ENCODE measurements around the gene PPP3R1. TPM values are rescaled to one million over a fixed set of nuclear protein-coding genes. Genes with fewer than 3 reads are reported as not detected.
A peak's percentile ranks its signal among the peaks of the same experiment; 100 is the strongest.

The PPP3R1 gene
- 1.7 TPM for polyA plus RNA-seq

GRCh38 chr2:68252400-68253218 is at the start of gene PPP3R1:
TSS of gene PPP3R1 (minus strand) at chr2:68252532. CDS start at chr2:68252127, 405 bp downstream.
- Mint-ChIP-seq H3K9me3 (no peaks in the 10 kb centered on the region), H3K27me3 (no peaks in the 10 kb centered on the region), H3K27ac (peak within 1 kb of the TSS; percentile 97 to 99 (median 98)), H3K4me1 (peaks cover 18 to 25% (median 20%) of the 10 kb centered on the region in 3 donors), H3K36me3 (peaks cover 2% of the 10 kb centered on the region), H3K4me3 (peak within 1 kb of the TSS; percentile 97 to 99 (median 98))

- Mint-ChIP-seq H3K36me3 (no peaks in the 10 kb centered on the region), H3K9me3 (no peaks in the 10 kb centered on the region), H3K4me1 (peaks cover 12 to 13% (median 12%) of the 10 kb centered on the region in 3 donors), H3K27me3 (no peaks in the 10 kb centered on the region), H3K4me3 (no peak overlapping the region), H3K27ac (no peak overlapping the region)
Measured at GRCh38 chr2:68295516-68295915, 43.2 kb upstream of the PPP3R1 start.

GRCh38 chr2:68294913-68295312 is 42.6 kb upstream of the PPP3R1 start:
- Mint-ChIP-seq H3K36me3 (no peaks in the 10 kb centered on the region), H3K27me3 (no peaks in the 10 kb centered on the region), H3K4me3 (no peak overlapping the region), H3K9me3 (no peaks in the 10 kb centered on the region), H3K27ac (no peak overlapping the region), H3K4me1 (peaks cover 12 to 13% (median 12%) of the 10 kb centered on the region in 3 donors)

- H3K27me3 Mint-ChIP-seq = no peaks in the 10 kb centered on the region
- no peaks in the 10 kb centered on the region for H3K36me3 Mint-ChIP-seq
- peak overlapping the region in 1 of 3 donors; percentile 39 for H3K27ac Mint-ChIP-seq
- H3K4me3 Mint-ChIP-seq = no peak overlapping the region
- peaks cover 12 to 13% (median 12%) of the 10 kb centered on the region in 3 donors for H3K4me1 Mint-ChIP-seq
- H3K9me3 Mint-ChIP-seq = no peaks in the 10 kb centered on the region
Measured at GRCh38 chr2:68294187-68294586, 41.9 kb upstream of the PPP3R1 start.

- no peak overlapping the region for H3K4me3 Mint-ChIP-seq
- H3K27me3 Mint-ChIP-seq = no peaks in the 10 kb centered on the region
- no peak overlapping the region for H3K27ac Mint-ChIP-seq
- H3K36me3 Mint-ChIP-seq = no peaks in the 10 kb centered on the region
- H3K4me1 Mint-ChIP-seq = peaks cover 12 to 13% (median 12%) of the 10 kb centered on the region in 3 donors
- no peaks in the 10 kb centered on the region for H3K9me3 Mint-ChIP-seq
Measured at GRCh38 chr2:68293755-68294154, 41.4 kb upstream of the PPP3R1 start.

- H3K4me1 Mint-ChIP-seq = peaks cover 12 to 15% (median 13%) of the 10 kb centered on the region in 3 donors
- no peak overlapping the region for H3K4me3 Mint-ChIP-seq
- no peaks in the 10 kb centered on the region for H3K9me3 Mint-ChIP-seq
- H3K27ac Mint-ChIP-seq = no peak overlapping the region
- no peaks in the 10 kb centered on the region for H3K27me3 Mint-ChIP-seq
- H3K36me3 Mint-ChIP-seq = no peaks in the 10 kb centered on the region
Measured at GRCh38 chr2:68293024-68293423, 40.7 kb upstream of the PPP3R1 start.

GRCh38 chr2:68292108-68292710 is 39.9 kb upstream of the PPP3R1 start:
- no peaks in the 10 kb centered on the region for H3K9me3 Mint-ChIP-seq
- no peak overlapping the region for H3K27ac Mint-ChIP-seq
- H3K27me3 Mint-ChIP-seq = no peaks in the 10 kb centered on the region
- H3K4me3 Mint-ChIP-seq = no peak overlapping the region
- no peaks in the 10 kb centered on the region for H3K36me3 Mint-ChIP-seq
- H3K4me1 Mint-ChIP-seq = peaks cover 12 to 15% (median 15%) of the 10 kb centered on the region in 3 donors

GRCh38 chr2:68291314-68291713 is 39.0 kb upstream of the PPP3R1 start:
- H3K4me3 Mint-ChIP-seq = no peak overlapping the region
- H3K27me3 Mint-ChIP-seq = peaks cover 1% of the 10 kb centered on the region
- peaks cover 12 to 15% (median 14%) of the 10 kb centered on the region in 3 donors for H3K4me1 Mint-ChIP-seq
- H3K27ac Mint-ChIP-seq = no peak overlapping the region
- H3K9me3 Mint-ChIP-seq = no peaks in the 10 kb centered on the region
- H3K36me3 Mint-ChIP-seq = no peaks in the 10 kb centered on the region

- Mint-ChIP-seq H3K9me3 (no peaks in the 10 kb centered on the region), H3K27me3 (peaks cover 1% of the 10 kb centered on the region), H3K27ac (no peak overlapping the region), H3K4me1 (peaks cover 12 to 13% (median 13%) of the 10 kb centered on the region in 3 donors), H3K4me3 (no peak overlapping the region), H3K36me3 (no peaks in the 10 kb centered on the region)
Measured at GRCh38 chr2:68290901-68291300, 38.6 kb upstream of the PPP3R1 start.

- H3K4me3 Mint-ChIP-seq = no peak overlapping the region
- H3K27ac Mint-ChIP-seq = no peak overlapping the region
- H3K9me3 Mint-ChIP-seq = no peaks in the 10 kb centered on the region
- H3K27me3 Mint-ChIP-seq = peaks cover 1% of the 10 kb centered on the region
- H3K36me3 Mint-ChIP-seq = no peaks in the 10 kb centered on the region
- peaks cover 3 to 8% (median 6%) of the 10 kb centered on the region in 3 donors for H3K4me1 Mint-ChIP-seq
Measured at GRCh38 chr2:68287580-68288441, 35.5 kb upstream of the PPP3R1 start.

- Mint-ChIP-seq H3K27ac (no peak overlapping the region), H3K4me1 (peaks cover 0 to 6% (median 3%) of the 10 kb centered on the region in 3 donors), H3K9me3 (no peaks in the 10 kb centered on the region), H3K4me3 (no peak overlapping the region), H3K27me3 (peaks cover 5% of the 10 kb centered on the region), H3K36me3 (no peaks in the 10 kb centered on the region)
Measured at GRCh38 chr2:68284896-68285295, 32.6 kb upstream of the PPP3R1 start.

GRCh38 chr2:68283419-68283812 is 31.1 kb upstream of the PPP3R1 start:
- H3K27me3 Mint-ChIP-seq = peaks cover 5% of the 10 kb centered on the region
- no peak overlapping the region for H3K27ac Mint-ChIP-seq
- H3K4me1 Mint-ChIP-seq = peaks cover 0 to 6% (median 2%) of the 10 kb centered on the region in 3 donors
- no peak overlapping the region for H3K4me3 Mint-ChIP-seq
- no peaks in the 10 kb centered on the region for H3K36me3 Mint-ChIP-seq
- no peaks in the 10 kb centered on the region for H3K9me3 Mint-ChIP-seq

- no peak overlapping the region for H3K27ac Mint-ChIP-seq
- peaks cover 0 to 3% (median 0%) of the 10 kb centered on the region in 3 donors for H3K4me1 Mint-ChIP-seq
- peaks cover 5% of the 10 kb centered on the region for H3K27me3 Mint-ChIP-seq
- no peaks in the 10 kb centered on the region for H3K9me3 Mint-ChIP-seq
- H3K36me3 Mint-ChIP-seq = no peaks in the 10 kb centered on the region
- H3K4me3 Mint-ChIP-seq = no peak overlapping the region
Measured at GRCh38 chr2:68282811-68283418, 30.6 kb upstream of the PPP3R1 start.

GRCh38 chr2:68280796-68281195 is 28.5 kb upstream of the PPP3R1 start:
- Mint-ChIP-seq H3K4me1 (peaks cover 0 to 3% (median 0%) of the 10 kb centered on the region in 3 donors), H3K4me3 (no peak overlapping the region), H3K36me3 (no peaks in the 10 kb centered on the region), H3K27me3 (peaks cover 8% of the 10 kb centered on the region), H3K9me3 (no peaks in the 10 kb centered on the region), H3K27ac (no peak overlapping the region)

Data from IgD-negative memory B cell (primary cell).